ENCODE data around the gene PCED1A.

The PCED1A gene

GRCh38 chr20:2871111-2871465, 30.6 kb upstream of the PCED1A start:
- intact Hi-C loops (cut with DNase I) = loop anchor here (5.0 to 10.0 kb wide), 2 partner anchors 74 to 176 kb away; partner anchors contain the start of gene MRPS26

GRCh38 chr20:2869381-2869780, 28.9 kb upstream of the PCED1A start:
- DNase-seq = peak in 1 of 42 donors; percentile 11
- intact Hi-C loops (cut with DNase I) = loop anchor here (10.0 kb wide), 1 partner anchor 135 kb away; no protein-coding TSS in a partner anchor

More at GRCh38 chr20:2871111-2871465, 30.6 kb upstream of the PCED1A start:
- DNase-seq = no peak

GRCh38 chr20:2867081-2867864, 26.8 kb upstream of the PCED1A start:
- intact Hi-C loops (cut with DNase I) = loop anchor here (10.0 kb wide), 1 partner anchor 138 kb away; no protein-coding TSS in a partner anchor
- peak in 1 of 42 donors; percentile 12 for DNase-seq

- peak in 1 of 42 donors; percentile 4 for DNase-seq
- intact Hi-C loops (cut with DNase I) = loop anchor here (10.0 kb wide), 1 partner anchor 139 kb away; no protein-coding TSS in a partner anchor
Measured at GRCh38 chr20:2866236-2866635, 25.8 kb upstream of the PCED1A start.

GRCh38 chr20:2865630-2866029, 25.2 kb upstream of the PCED1A start:
- intact Hi-C loops (cut with DNase I) = loop anchor here (10.0 kb wide), 1 partner anchor 139 kb away; no protein-coding TSS in a partner anchor

GRCh38 chr20:2865101-2865500, 24.6 kb upstream of the PCED1A start:
- intact Hi-C loops (cut with DNase I) = loop anchor here (10.0 kb wide), 1 partner anchor 140 kb away; no protein-coding TSS in a partner anchor
- no peak for DNase-seq

More at GRCh38 chr20:2865630-2866029, 25.2 kb upstream of the PCED1A start:
- peak in 16 of 42 donors; percentile 13 to 63 (median 48) for DNase-seq

- intact Hi-C loops (cut with DNase I) = loop anchor here (10.0 kb wide), 1 partner anchor 140 kb away; no protein-coding TSS in a partner anchor
Measured at GRCh38 chr20:2864626-2865025, 24.2 kb upstream of the PCED1A start.

GRCh38 chr20:2859330-2860121, 19.1 kb upstream of the PCED1A start:
- intact Hi-C loops (cut with DNase I) = loop anchor here (10.0 kb wide), 1 partner anchor 145 kb away; no protein-coding TSS in a partner anchor
- DNase-seq = peak in 9 of 42 donors; percentile 15 to 63 (median 32)

More at GRCh38 chr20:2864626-2865025, 24.2 kb upstream of the PCED1A start:
- peak in 1 of 42 donors; percentile 12 for DNase-seq

GRCh38 chr20:2858591-2858990, 18.1 kb upstream of the PCED1A start:
- DNase-seq = peak in 1 of 42 donors; percentile 2
- intact Hi-C loops (cut with DNase I) = no loop called here

- peak in 2 of 42 donors; percentile 10 to 28 for DNase-seq
- intact Hi-C loops (cut with DNase I) = no loop called here
Measured at GRCh38 chr20:2851086-2851485, 10.6 kb upstream of the PCED1A start.

GRCh38 chr20:2849529-2849928, 9.1 kb upstream of the PCED1A start:
- intact Hi-C loops (cut with DNase I) = no loop called here
- DNase-seq = no peak

GRCh38 chr20:2847802-2848201, 7.3 kb upstream of the PCED1A start:
- intact Hi-C loops (cut with DNase I) = no loop called here
- no peak for DNase-seq

- DNase-seq = peak in 1 of 42 donors; percentile 5
- intact Hi-C loops (cut with DNase I) = no loop called here
Measured at GRCh38 chr20:2846698-2847097, 6.2 kb upstream of the PCED1A start.

GRCh38 chr20:2845607-2846006, 5.2 kb upstream of the PCED1A start:
- intact Hi-C loops (cut with DNase I) = no loop called here
- DNase-seq = no peak

- intact Hi-C loops (cut with DNase I) = loop anchor here (2.0 kb wide), 1 partner anchor 32 kb away; the partner anchor contains the start of gene PTPRA
- peak in 35 of 42 donors; percentile 8 to 60 (median 39) for DNase-seq
Measured at GRCh38 chr20:2840967-2841531, 594 bp upstream of the PCED1A start.

GRCh38 chr20:2839732-2840137, 720 bp downstream of the PCED1A start:
- peak in 2 of 42 donors; percentile 3 to 20 for DNase-seq
- intact Hi-C loops (cut with DNase I) = loop anchor here (2.0 to 10.0 kb wide), 2 partner anchors 33 to 145 kb away; partner anchors contain the start of genes EBF4 and PTPRA

GRCh38 chr20:2838847-2839671, 1.4 kb downstream of the PCED1A start:
- intact Hi-C loops (cut with DNase I) = loop anchor here (10.0 kb wide), 1 partner anchor 144 kb away; the partner anchor contains the start of gene EBF4
- DNase-seq = peak in 2 of 42 donors; percentile 12 to 18
